ENCODE measurements around the gene DHRS4.
"Not testable (repeated sequence)": the region's sequence is repeated elsewhere in the genome, so short reads cannot be mapped to it uniquely, and the experiment has no call there.

DHRS4 gene

DNA sequence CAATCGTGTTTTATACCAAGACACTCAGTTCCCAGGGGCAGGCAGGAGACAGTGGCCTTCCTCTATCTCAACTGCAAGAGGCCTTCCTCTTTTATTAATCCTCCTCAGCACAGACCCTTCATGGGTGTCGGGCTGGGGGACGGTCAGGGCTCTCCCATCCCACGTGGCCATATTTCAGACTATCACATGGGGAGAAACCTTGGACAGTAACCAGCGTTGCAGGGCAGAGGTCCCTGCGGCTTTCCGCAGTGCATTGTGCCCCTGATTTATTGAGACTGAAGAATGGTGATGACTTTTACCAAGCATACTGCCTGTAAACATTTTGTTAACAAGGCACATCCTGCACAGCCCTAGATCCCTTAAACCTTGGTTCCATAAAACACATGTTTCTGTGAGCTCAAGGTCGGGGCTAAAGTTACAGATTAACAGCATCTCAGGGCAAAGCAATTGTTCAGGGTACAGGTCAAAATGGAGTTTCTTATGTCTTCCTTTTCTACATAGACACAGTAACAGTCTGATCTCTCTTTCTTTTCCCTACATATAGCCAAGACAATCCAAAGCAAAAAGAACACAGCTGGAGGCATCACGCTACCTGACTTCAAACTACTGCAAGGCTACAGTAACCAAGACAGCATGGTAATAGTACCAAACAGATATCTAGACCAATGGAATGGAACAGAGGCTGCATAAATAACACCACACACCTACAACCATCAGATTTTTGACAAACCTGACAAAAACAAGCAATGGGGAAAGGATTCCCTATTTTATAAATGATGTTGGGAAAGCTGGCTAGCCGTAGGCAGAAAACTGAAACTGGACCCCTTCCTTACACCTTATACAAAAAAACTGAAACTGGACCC, 28.6 kb downstream of the DHRS4 start:
- in situ Hi-C loops (cut with MboI; ENCODE audit: low sequenced_read_pairs): not testable (repeated sequence)

- in situ Hi-C loops (cut with MboI; ENCODE audit: low sequenced_read_pairs): no loop called here
These were observed 31.5 kb downstream of the DHRS4 start for GRCh38 chr14:23984891-23985602.

- in situ Hi-C loops (cut with MboI; ENCODE audit: low sequenced_read_pairs): not testable (repeated sequence)
These were observed 34.6 kb downstream of the DHRS4 start for GRCh38 chr14:23988223-23988606.

- in situ Hi-C loops (cut with MboI; ENCODE audit: low sequenced_read_pairs): not testable (repeated sequence)
These were observed 35.2 kb downstream of the DHRS4 start, which contains the start of gene DHRS4L2 for GRCh38 chr14:23988607-23989363. DHRS4L2 (plus strand) TSS chr14:23988929; CDS start chr14:23988948, 19 bp downstream.

GRCh38 chr14:23989734-23990445, 36.3 kb downstream of the DHRS4 start:
- in situ Hi-C loops (cut with MboI; ENCODE audit: low sequenced_read_pairs): not testable (repeated sequence)

DNA sequence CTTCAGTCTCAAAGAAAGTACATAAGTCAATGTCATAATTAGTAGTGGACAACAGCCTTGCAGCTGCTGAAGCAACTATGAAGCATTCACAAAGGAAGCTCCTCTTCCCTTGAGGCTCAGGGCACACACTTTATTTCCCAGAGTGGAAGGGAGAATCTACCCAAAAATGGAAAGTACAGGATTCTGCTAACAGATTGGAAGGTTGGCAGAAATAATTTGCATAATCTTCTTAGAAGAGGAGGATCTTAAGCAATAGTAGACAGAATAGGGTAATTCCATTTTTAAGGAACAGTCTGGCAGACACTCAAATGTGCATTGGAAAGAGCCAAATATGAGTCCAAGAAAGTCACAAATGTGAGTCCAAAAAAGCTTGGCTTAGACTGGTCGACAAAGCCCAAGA, 37.4 kb downstream of the DHRS4 start:
- in situ Hi-C loops (cut with MboI; ENCODE audit: low sequenced_read_pairs): not testable (repeated sequence)

GRCh38 chr14:23993042-23993441, 39.5 kb downstream of the DHRS4 start:
- in situ Hi-C loops (cut with MboI; ENCODE audit: low sequenced_read_pairs): not testable (repeated sequence)

- in situ Hi-C loops (cut with MboI; ENCODE audit: low sequenced_read_pairs): not testable (repeated sequence)
These were observed 42.4 kb downstream of the DHRS4 start for GRCh38 chr14:23996009-23996408.

DNA sequence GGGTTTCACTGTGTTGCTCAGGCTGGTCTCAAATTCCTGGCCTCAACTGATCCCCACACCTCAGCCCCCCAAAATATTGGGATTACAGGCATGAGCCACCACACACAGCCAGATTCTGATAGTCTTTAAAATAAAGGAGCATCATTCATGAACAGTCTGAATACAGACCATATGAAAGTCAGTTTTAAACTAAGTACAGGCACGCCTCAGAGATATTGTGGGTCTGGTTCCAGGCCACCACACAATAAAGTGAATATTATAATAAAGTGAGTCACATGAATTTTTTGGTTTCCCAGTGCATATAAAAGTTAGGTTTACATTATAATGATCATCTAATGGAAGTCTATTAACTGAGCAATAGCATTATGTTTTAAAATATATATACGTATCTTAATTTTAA, 43.3 kb downstream of the DHRS4 start:
- in situ Hi-C loops (cut with MboI; ENCODE audit: low sequenced_read_pairs): not testable (repeated sequence)

DNA sequence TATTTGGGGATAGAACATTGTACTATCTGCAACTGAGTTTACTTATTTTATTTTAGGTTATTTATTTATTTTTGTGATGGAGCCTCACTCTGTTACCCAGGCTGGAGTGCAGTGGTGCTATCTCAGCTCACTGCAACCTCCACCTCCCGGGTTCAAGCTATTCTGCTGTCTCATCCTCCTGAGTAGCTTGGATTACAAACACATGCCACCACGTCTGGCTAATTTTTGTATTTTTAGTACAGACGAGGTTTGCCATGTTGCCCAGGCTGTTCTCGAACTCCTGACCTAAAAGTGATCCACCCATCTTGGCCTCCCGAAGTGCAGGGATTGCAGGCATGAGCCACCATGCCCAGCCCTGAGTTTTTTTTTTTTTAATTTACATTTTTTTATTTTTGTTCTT, 46.1 kb downstream of the DHRS4 start:
- in situ Hi-C loops (cut with MboI; ENCODE audit: low sequenced_read_pairs): not testable (repeated sequence)

DNA sequence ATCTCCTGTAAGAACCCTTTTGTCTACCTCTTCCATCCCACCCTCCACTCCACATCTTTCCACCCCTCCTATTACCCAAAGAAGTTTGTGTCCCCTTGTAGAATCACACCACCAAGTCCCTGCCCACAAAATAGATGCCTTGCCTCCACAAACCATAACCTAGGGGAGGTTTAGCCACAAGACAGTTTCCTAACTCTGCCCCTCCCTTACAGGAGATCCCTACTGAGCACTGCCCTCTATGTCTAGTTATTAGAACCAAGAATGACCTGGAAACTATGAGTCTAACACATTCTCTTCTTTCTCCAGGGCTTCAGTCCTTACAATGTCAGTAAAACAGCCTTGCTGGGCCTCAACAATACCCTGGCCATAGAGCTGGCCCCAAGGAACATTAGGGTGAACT, 47.5 kb downstream of the DHRS4 start:
- in situ Hi-C loops (cut with MboI; ENCODE audit: low sequenced_read_pairs): not testable (repeated sequence)

- in situ Hi-C loops (cut with MboI; ENCODE audit: low sequenced_read_pairs): not testable (repeated sequence)
These were observed 48.1 kb downstream of the DHRS4 start for GRCh38 chr14:24001679-24002078.

- in situ Hi-C loops (cut with MboI; ENCODE audit: low sequenced_read_pairs): not testable (repeated sequence)
These were observed 52.9 kb downstream of the DHRS4 start for GRCh38 chr14:24006471-24006816.

- in situ Hi-C loops (cut with MboI; ENCODE audit: low sequenced_read_pairs): not testable (repeated sequence)
These were observed 53.5 kb downstream of the DHRS4 start for GRCh38 chr14:24006817-24007652.

GRCh38 chr14:24011051-24011450, 57.5 kb downstream of the DHRS4 start:
- in situ Hi-C loops (cut with MboI; ENCODE audit: low sequenced_read_pairs): no loop called here

DNA sequence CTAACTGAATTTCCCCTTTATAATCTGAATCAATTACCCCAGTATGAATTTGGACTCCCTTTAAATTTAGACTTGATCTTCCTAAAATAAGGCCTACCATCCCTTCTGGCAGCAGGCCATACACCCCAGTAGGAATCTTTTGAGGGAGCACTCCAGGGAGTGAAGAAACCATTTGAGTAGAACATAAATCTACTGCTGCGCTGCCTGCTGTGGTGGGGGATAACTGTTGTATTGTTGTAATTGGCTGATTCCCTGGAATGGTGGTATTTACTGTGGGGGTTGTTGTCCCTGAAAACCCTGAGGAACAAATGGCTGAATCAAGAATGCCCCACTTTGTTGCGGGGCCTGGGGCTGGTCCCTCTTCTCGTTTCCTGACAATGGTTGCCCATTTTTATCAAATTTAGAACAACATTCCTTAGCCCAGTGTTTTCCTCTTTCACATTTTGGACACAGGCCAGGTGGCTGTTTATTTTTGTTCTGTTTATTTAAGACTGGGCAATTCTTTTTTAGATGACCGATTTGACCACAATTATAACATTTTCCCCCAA, 59.2 kb downstream of the DHRS4 start:
- in situ Hi-C loops (cut with MboI; ENCODE audit: low sequenced_read_pairs): not testable (repeated sequence)

DNA sequence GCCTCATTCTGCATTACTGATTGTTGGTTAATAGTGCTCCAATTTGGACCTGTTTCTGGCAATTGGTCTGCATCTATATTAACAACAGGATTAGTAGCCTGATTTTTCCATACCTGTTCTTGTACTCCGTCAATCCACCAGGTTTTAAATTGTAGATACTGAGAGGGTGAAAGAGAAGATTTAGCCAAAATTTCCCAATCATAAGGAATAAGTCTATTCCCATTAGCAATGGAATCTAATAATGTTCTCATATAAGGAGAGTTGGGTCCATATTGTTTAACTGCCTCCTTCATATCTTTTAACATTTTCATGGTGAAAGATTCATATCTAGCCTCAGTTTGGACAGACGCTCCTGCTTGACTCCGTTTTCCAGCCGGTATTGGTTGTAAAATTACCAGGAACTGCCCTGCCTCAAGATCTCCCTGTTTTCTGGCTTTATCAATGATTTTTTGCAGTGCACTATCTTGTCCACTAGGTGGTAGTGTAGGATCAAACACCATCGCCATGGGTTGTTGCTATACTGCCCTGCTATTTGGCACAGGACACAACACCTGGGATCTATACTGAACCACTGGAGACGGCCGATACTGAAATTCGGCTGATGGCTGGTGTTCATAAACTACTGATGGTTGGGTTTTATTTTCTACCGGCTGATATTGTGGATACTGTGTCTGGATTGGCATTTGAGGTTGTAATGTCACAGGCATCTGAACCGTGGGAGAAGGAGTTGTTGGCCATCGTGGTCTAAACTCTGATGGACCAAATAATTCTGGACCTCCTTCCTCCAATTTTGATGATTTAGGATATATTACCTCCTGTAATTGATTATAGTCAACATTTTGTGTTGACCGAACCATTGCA, 60.3 kb downstream of the DHRS4 start:
- in situ Hi-C loops (cut with MboI; ENCODE audit: low sequenced_read_pairs): no loop called here

DNA sequence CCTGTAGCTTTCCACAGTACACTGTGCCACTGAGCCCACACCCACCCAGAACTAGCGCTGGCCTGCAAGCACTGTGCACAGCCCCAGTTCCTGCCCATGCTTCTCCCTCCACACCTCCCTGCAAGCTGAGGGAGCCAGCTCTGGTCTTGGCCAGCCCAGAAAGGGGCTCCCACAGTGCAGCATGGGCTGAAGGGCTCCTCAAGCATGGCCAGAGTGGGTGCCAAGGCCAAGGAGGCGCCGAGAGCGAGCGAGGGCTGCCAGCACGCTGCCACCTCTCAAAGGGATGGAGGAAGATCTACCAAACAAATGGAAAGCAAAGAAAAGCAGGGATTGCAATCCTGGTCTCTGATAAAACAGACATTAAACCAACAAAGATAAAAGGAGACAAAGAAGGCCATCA, 62.2 kb downstream of the DHRS4 start:
- in situ Hi-C loops (cut with MboI; ENCODE audit: low sequenced_read_pairs): loop anchor here (5.0 kb wide), 1 partner anchor 43 kb away; no protein-coding TSS in a partner anchor
